Gastrocnemius medialis (tissue), 4 donors: ENCODE results near the gene BCL2L13. TPM values are rescaled to one million over a fixed set of nuclear protein-coding genes. Genes with fewer than 3 reads are reported as not detected.
A peak's percentile ranks its signal among the peaks of the same experiment; 100 is the strongest.

Experiments
- ATAC-seq, 2 donors: fragments of 150-250 bp; one replicate each; pipeline ENCODE4 v1.9.1; 2016
- DNase-seq, 2 donors: peaks; one replicate each; pipeline ENCODE4 v3.0.0-alpha.2; 2019
- H3K27ac ChIP-seq, 4 donors: fragments of 200-600 bp; sonication (generic); 1 replicate in 1 of 4; 2 replicates in 3 of 4; pipeline ENCODE4 v1.5.1; 2016 to 2018; ENCODE audit warnings: mild to moderate bottlenecking in 2 of 4, moderate library complexity in 1 of 4
- H3K27me3 ChIP-seq, 3 donors: fragments of 200-600 bp; sonication (generic) in 2 of 3; 1 replicate in 1 of 3; 2 replicates in 2 of 3; pipeline versions ENCODE4 v1.5.1 to v1.6.0; 2016 to 2019; ENCODE audit warnings: mild to moderate bottlenecking in 1 of 3, moderate library complexity in 1 of 3
- H3K36me3 ChIP-seq, 2 donors: fragments of 200-600 bp; sonication (generic) in 1 of 2; one replicate each; pipeline ENCODE4 v1.5.1; 2017 to 2018
- H3K4me1 ChIP-seq, 2 donors: fragments of 200-600 bp; sonication (generic) in 1 of 2; one replicate each; pipeline ENCODE4 v1.5.1; 2016 to 2017; ENCODE audit warnings: mild to moderate bottlenecking in 2 of 2
- H3K4me3 ChIP-seq, 4 donors: fragments of 200-600 bp; sonication (generic) in 3 of 4; 1 replicate in 1 of 4; 2 replicates in 3 of 4; pipeline ENCODE4 v1.5.1; 2016 to 2019; ENCODE audit warnings: mild to moderate bottlenecking in 2 of 4
- H3K9me3 ChIP-seq, 3 donors: fragments of 200-600 bp; sonication (generic) in 2 of 3; 1 replicate in 1 of 3; 2 replicates in 2 of 3; pipeline ENCODE4 v1.5.1; 2016 to 2019
- POLR2A ChIP-seq, 2 donors: fragments of 450-650 bp; IDR thresholded peaks; one replicate each; pipeline ENCODE4 v1.6.1; 2017; ENCODE audit warnings: antibody characterized with exemption in 2 of 2, mild to moderate bottlenecking in 2 of 2, moderate library complexity in 2 of 2
- in situ Hi-C, 4 donors: fragments of 200-750 bp; cut with MboI; loops; one replicate each; pipeline versions ENCODE4 v1.15.0 to v1.8.0; 2017; ENCODE audit warnings: low sequenced_read_pairs in 4 of 4
- intact Hi-C: fragments of 100-400 bp; cut with DNase I; formaldehyde crosslinking; loops from one replicate; pipeline ENCODE4 v1.15.1; 2023; ENCODE audit warnings: low total_unique reads
- total RNA-seq, 4 donors: library from RNA; depleted of rRNA; stranded (reverse); fragments of >200 nt; gene quantifications; one replicate each; pipeline versions ENCODE4 v1.1.0 to v1.2.3, GENCODE V29; 2016
- TF ChIP-seq, protein P1 (sequence below), 5 experiments: fragments of 450-650 bp in 3 of 5; fragments of 200-600 bp in 2 of 5; sonication (generic) in 2 of 5; IDR thresholded peaks in 4 of 5; conservative IDR thresholded peaks in 1 of 5; 1 replicate in 4 of 5; 2 replicates in 1 of 5; pipeline ENCODE4 v1.5.1; 2016 to 2019; ENCODE audit warnings: antibody characterized with exemption in 5 of 5, mild to moderate bottlenecking in 3 of 5, moderate library complexity in 3 of 5

The BCL2L13 gene
- total RNA-seq, 4 donors from 2014 or later: 162 to 310 (median 231) TPM

- intact Hi-C loops (no loop called here), in situ Hi-C loops (no loop called here)
- ATAC-seq (no peak), DNase-seq (no peak)
- H3K4me1 ChIP-seq: no peaks in the 10 kb centered on the region
- TF ChIP-seq, protein P1, sequence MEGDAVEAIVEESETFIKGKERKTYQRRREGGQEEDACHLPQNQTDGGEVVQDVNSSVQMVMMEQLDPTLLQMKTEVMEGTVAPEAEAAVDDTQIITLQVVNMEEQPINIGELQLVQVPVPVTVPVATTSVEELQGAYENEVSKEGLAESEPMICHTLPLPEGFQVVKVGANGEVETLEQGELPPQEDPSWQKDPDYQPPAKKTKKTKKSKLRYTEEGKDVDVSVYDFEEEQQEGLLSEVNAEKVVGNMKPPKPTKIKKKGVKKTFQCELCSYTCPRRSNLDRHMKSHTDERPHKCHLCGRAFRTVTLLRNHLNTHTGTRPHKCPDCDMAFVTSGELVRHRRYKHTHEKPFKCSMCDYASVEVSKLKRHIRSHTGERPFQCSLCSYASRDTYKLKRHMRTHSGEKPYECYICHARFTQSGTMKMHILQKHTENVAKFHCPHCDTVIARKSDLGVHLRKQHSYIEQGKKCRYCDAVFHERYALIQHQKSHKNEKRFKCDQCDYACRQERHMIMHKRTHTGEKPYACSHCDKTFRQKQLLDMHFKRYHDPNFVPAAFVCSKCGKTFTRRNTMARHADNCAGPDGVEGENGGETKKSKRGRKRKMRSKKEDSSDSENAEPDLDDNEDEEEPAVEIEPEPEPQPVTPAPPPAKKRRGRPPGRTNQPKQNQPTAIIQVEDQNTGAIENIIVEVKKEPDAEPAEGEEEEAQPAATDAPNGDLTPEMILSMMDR (IDR thresholded peaks at IDR 0.05 in 4 of 5, conservative IDR thresholded peaks at IDR 0.05 in 1 of 5): no peak
- TF ChIP-seq POLR2A (IDR thresholded peaks at IDR 0.05): no peak
- peaks cover 0 to 63% of the 10 kb centered on the region in 2 donors for H3K36me3 ChIP-seq
- peak overlapping the region in 1 of 4 donors; percentile 2 for H3K27ac ChIP-seq
- H3K9me3 ChIP-seq: no peaks in the 10 kb centered on the region
- H3K4me3 ChIP-seq: no peak overlapping the region
- H3K27me3 ChIP-seq: no peaks in the 10 kb centered on the region
These were observed 95.6 kb downstream of the BCL2L13 start for GRCh38 chr22:17734187-17734586.

DNA sequence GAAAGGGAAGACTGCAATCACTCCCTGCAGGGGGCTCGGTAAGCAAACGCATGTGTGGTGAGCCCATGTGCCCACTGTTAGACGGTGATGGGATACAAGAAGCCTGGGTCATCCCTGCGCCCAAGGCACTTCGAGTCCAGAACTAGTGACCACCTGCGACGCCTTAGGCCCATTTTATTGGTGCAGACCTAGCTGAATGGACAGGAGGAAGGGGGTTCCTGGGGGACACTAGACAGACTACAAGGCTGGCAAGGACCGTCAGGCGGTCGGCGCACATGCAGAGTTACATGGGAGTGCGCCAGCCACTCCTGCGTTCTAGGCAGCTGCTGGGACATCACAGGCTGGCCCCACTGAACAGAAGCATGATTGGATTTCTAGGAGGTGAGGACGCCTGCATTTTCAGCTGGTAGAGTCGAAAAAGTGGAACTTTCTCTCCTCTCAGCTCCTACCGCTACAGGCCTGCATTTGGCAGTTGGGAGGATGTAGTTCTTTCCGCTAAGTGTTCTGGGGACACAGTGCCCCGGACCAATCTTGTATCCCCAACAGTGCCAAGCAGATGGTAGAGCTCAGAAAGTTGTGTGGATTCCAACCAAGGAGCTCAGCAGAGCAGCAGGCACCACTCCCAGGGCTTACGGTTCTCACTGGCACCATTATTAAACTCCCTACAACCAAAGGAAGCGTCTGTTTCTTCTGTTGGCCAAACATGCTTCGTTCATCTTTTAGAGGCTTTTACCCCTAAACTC is 100.0 kb downstream of the BCL2L13 start:
- DNase-seq (no peak), ATAC-seq (peak in 1 of 2 donors; percentile 27)
- in situ Hi-C loops: no loop called here
- H3K9me3 ChIP-seq: no peaks in the 10 kb centered on the region
- no peaks in the 10 kb centered on the region for H3K27me3 ChIP-seq
- no peak overlapping the region for H3K4me3 ChIP-seq
- no peak for TF ChIP-seq POLR2A (IDR thresholded peaks at IDR 0.05)
- TF ChIP-seq, protein P1 (IDR thresholded peaks at IDR 0.05 in 4 of 5, conservative IDR thresholded peaks at IDR 0.05 in 1 of 5): no peak
- no peak overlapping the region for H3K27ac ChIP-seq
- intact Hi-C loops: no loop called here
- H3K36me3 ChIP-seq: peaks cover 0 to 26% of the 10 kb centered on the region in 2 donors
- H3K4me1 ChIP-seq: peaks cover 0 to 4% of the 10 kb centered on the region in 2 donors

DNA sequence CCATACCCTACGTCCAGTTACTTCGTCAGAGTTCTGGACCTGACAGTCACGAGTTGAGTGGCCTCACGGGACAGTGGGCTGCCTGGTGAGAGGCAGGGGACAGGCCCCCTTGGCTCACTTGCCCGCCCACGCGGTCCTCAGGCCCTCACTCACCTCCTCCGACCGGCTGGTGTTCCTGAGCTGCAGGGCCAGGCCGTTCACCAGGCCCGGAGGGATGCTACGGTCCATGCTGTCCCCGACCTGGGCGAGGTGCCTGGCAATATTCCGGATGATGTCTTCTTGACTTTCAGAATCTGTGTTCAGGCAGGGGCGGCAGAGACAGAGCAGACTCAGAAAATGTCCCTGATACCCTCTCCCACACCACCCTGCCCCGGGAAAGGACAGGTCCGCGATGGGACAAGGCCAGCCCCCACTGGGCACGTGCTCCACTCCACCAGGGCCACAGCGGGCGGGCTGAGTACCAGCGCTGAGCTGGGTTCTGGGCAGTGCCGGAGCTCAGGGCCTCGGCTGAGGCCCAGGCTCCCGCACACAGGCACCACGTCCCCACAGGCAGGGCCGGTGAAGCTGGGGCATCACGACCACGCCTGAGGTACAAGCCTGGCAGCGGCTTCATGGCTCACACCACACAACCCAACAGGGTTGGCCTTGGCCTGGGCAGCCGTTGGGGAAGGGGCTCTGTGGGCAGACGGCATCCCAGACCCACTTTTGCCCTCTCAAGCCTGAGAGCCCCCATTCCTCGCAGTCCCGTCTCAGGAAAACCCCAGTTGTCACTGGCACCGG is 100.8 kb downstream of the BCL2L13 start:
- Histone ChIP-seq H3K27ac (no peak overlapping the region), H3K4me1 (peaks cover 5 to 6% of the 10 kb centered on the region in 2 donors), H3K9me3 (no peaks in the 10 kb centered on the region), H3K36me3 (peaks cover 0 to 18% of the 10 kb centered on the region in 2 donors), H3K27me3 (no peaks in the 10 kb centered on the region), H3K4me3 (no peak overlapping the region)
- TF ChIP-seq, protein P1 (IDR thresholded peaks at IDR 0.05 in 4 of 5, conservative IDR thresholded peaks at IDR 0.05 in 1 of 5): no peak
- no peak for TF ChIP-seq POLR2A (IDR thresholded peaks at IDR 0.05)
- intact Hi-C loops (no loop called here), in situ Hi-C loops (no loop called here)
- DNase-seq: no peak
- no peak for ATAC-seq

DNA sequence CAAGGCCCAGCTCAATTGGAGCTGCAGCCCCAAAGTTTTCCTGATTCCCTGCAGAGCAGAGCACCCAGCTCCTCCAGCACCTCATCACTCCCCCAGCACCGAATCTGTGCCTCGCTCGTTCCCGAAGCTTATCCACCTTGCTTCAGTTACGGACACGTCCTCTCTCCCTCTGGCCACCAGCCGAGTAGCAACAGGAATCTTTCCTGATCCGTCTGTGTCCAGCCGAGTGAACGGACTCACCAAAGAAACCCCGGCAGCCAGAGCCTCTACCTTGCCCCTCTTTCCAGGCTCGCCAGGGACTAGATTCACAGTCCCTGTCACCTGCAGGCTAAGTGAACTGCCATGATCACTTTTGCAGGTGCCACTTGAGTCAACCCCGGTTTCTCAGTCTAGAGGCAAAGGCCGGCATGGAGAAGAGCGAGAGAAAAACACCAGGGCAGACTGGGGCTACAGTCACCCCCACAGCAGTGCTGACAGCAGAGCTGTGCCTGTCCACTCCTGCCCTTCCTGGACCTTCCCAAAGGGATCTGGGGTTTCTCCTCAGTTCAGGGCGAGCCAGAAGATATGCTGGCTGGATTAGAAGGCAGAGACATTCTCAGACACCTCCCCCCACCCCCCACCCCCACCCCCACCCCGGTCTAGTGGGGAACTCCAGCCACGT is 103.4 kb downstream of the BCL2L13 start:
- Histone ChIP-seq H3K9me3 (no peaks in the 10 kb centered on the region), H3K4me3 (no peak overlapping the region), H3K27me3 (no peaks in the 10 kb centered on the region), H3K4me1 (peaks cover 5 to 6% of the 10 kb centered on the region in 2 donors), H3K36me3 (no peaks in the 10 kb centered on the region), H3K27ac (no peak overlapping the region)
- DNase-seq: no peak
- in situ Hi-C loops: no loop called here
- intact Hi-C loops: loop anchor here (1.0 kb wide), 1 partner anchor 43 kb away; no protein-coding TSS in a partner anchor
- TF ChIP-seq POLR2A (IDR thresholded peaks at IDR 0.05): no peak
- TF ChIP-seq, protein P1 (IDR thresholded peaks at IDR 0.05 in 4 of 5, conservative IDR thresholded peaks at IDR 0.05 in 1 of 5): no peak
- peak in 1 of 2 donors; percentile 2 for ATAC-seq
